Stimulated activated CD8-positive, alpha-beta memory T cell treated with anti-CD3 and anti-CD28 coated beads, Interleukin-7, amount 100 ng/mL, for 48 hours (primary cell): ENCODE results near the gene KRT4.
"Not testable (repeated sequence)": the region's sequence is repeated elsewhere in the genome, so short reads cannot be mapped to it uniquely, and the experiment has no call there.

Source experiments
- DNase-seq, 2 donors: peaks; one replicate each; pipeline ENCODE4 v3.0.0-alpha.2; 2020; ENCODE audit warnings: low read depth in 1 of 2; ENCODE audit errors: extremely low read depth in 1 of 2

Gene KRT4

DNA sequence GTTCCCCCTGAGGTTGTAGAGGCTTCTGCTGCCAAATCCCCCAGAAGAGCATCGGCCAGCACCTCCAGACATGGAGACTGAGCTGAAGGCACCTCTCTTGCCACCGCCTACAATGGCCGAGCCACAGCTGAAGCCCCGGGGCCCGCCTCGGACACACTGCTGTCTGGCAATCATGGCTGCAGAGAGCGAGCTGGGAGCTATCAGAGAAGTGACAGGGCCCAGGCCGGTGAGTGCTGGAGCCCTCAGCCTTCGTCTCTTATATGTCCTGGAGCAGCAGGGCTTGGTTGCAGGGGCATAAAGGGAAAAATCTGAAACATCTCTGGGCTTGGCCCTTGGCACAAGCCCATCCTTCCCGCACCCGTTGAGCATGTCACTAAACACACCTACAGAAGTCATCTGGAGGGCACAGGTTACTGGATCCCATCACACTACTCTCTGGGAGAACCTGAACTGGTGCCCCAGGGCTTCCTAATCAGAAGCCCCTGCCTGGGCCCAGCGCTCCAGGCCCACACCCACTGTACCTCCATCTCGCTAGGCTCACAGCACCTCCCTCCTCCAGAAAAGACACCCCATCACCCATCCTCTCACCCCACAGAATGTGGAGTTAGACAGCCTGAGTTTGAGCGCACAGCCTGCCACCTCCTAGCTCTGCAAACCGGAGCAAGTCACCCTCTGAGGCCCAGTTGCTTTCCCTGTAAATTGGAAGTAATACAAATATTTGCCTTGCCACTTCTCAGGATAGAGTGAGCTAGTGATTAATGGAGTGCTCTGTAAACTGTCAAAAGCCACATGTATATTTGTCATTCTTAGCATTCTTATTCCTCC, at the start of gene KRT4:
TSS of gene KRT4 (minus strand) at position 232 of the 825 bp plus-strand sequence. CDS start at position 174, 58 bp downstream.
- no peak for DNase-seq

DNA sequence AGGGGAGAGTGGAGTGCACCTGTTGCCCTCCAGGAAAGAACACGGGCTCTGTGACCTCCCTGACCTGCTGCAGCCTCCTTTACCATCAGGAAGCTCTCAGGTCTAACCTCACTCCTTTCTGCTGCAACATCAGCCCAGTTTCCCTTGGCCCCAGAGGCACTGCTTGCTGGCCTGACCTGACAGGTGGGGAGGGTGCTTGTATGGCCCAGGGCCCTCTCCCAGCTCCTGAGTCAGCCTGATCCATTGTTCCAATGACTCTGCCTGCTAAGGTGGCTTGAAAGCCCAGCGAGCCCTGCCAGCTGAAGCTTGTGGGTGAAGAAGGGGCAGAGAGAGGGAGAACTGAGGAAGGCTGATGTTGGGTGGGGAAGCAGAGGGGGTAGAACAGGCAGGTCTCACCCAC, 48.1 kb upstream of the KRT4 start:
- no peak for DNase-seq

DNA sequence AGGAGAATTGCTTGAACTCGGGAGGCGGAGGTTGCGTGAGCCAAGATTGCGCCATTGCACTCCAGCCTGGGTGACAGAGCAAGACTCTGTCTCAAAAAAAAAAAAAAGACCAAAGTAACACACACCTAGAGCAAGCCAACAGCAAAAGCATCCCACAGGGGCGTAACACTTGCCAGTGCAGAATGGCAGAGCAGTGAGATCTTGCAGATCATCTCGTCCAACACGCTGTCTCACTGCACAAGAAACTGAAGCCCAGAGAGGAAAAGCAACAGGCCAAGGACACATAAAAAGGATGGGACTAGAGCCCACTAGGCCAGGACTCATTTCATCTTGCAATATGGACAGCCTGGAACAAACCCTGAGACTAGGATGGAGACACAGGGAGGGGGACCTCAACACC, 47.6 kb upstream of the KRT4 start:
- DNase-seq, result no peak

DNA sequence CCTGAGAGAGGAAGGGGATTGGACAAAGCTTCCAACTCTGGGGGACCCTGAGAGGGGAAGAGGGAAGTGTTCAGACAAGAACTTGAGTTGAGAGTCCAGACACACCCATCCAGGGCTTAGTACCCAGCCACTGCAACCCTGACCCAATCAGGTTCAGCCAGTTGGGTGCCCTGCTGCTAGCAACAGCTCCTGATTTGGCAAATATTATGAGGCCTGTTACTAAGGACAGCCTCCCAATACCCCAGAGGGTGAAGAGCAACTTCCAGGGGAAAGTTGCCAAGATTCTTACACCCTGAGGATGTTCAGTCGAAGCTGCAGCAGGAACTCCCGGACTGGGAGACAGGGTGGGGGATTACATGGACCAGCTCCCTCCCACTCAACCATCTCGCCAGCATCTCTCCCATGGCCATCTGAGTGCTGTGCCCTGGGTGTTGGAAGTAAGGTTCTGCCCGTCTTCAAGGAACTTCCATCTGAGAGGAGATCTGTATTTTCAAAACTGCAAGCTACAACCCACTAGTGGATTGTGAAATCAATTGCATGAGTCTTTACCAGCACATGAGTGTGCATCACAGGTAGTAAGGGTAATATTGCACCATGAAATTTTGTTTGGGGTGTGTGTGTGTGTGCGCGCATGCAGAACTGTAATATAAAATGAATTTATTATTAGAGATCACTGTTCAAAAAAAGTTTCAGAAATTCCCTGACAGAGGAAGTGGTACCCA, 46.3 kb upstream of the KRT4 start:
- DNase-seq, result no peak

DNA sequence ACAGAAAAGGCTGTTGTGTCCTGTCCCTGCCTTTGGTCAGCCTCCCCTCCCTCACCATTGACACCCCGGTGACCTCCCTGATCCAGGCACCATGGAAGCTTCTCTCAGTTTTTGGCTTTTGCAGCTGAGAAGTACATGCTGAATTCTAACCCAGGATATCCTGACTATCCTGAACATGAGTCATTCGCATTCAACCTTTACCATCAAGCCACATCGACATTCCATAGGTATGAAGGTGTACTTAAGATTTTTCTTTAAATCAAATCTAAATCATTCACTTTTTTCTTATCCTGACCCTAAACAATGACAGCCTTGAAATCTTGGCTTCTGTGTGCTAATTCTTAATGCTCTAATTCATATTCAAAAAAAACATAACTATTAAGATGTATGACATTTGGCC, 43.6 kb upstream of the KRT4 start:
- no peak for DNase-seq

DNA sequence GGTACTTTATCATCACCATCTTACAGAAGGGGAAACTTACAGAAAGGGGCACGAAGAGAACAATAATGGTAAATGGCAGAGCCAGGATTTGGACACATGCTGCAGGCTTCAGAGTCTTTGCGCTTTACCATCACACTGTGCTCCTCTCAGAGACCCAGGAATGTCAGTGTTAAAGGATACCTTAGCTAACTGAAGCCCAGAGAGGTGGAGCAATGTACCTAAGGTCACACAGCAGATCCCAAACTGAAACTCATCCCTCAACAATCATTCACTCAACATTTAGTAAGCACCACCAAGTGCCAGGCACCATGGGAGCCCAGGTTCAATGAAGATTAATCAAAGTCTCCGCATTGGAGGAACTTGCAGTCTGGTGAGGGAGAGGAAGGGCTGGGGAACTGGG, 42.9 kb upstream of the KRT4 start:
- DNase-seq, result no peak

DNA sequence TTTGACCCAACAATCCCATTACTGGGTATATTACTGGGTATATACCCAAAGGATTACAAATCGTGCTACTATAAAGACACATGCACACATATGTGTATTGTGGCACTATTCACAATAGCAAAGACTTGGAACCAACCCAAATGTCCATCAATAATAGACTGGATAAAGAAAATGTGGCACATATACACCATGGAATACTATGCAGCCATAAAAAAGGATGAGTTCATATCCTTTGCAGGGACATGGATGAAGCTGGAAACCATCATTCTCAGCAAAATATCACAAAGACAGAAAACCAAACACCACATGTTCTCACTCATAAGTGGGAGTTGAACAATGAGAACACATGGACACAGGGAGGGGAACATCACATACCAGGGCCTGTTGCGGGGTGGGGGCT, 42.2 kb upstream of the KRT4 start:
- DNase-seq, result not testable (repeated sequence)

DNA sequence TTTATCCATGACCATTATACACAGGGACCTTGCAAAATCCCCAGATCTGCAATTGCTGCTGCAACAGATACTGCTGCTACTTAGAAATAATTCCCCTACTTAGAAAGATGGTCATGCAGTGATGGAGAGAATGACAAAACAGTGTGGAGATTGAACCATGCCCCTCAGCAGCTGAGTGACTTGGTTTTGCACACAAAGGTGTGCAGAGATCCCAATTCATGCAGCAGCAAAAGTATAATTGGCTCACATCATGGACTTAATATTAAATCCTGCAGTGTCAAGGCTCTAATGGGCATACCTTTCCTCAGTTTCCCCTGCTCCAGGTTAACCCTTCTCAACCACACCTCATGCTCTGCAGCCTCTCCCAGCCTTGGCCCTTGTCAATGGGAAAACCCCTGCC, 37.9 kb upstream of the KRT4 start:
- DNase-seq, result no peak

DNA sequence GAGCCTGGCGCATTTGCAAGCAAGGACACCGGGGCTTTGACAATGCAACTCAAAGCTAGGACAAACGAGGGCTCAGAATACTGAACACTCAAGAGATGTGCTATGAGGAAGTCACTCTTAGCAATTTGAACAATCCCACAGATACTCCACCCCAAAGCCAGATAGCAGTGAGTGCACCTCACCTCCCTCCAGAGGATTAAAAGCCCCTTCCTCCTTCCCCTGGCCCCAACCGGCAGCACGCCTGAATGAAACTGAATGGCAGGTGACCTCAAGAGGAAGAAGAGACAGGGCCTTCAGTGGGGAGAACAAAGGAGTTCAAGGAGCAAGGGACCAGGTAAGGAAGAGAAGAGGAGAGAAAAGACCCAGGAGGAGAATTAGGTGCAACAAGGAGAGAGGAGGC, 36.8 kb upstream of the KRT4 start:
- DNase-seq, result no peak

DNA sequence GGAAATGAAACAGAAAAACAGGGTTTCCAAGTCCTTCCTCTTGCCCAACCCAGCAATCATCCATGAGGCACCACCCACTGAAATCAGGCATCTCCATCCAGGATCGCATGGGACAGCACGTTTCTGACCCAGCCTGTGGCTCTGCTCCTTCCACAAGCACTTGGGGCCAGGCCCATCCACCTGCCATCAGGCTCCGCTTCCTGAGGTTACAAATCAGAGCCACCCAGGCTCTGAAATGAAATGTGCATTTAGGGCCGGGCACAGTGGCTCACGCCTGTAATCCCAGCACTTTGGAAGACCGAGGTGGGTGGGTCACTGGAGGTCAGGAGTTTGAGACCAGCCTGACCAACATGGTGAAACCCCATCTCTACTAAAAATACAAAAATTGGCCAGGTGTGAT, 35.6 kb upstream of the KRT4 start:
- DNase-seq, result no peak

DNA sequence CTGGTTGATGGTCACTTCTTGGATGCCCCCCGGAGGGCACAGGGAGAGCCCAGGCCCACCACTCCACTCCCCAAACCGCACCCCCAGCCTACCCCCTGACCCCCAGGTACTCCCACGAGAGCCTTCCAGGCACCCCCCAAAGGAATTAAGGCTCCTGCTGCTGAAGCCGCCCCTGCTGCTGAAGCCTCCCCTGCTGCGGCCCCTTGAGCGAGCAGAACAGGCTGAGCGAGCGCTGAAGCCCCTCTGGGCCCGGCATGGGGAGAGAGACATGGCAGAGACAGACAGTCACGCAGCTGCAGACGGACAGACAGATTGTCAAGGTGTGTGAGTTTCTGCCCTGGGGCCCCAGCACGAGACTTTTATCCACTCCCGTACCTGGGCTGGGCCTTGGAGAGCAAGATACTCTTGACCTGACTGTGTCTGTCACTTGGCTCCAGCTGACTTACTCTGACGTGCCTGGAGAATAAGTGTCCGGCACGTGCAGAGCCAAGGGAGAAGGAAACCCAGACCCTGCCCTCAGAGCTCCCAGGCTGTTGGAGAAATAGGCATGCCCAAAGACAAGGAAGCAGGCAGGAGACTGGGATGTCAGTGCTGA, 34.8 kb upstream of the KRT4 start, which contains the start of gene KRT78:
TSS of gene KRT78 (minus strand) at position 334 of the 595 bp plus-strand sequence. CDS start at position 270, 64 bp downstream.
- no peak for DNase-seq

DNA sequence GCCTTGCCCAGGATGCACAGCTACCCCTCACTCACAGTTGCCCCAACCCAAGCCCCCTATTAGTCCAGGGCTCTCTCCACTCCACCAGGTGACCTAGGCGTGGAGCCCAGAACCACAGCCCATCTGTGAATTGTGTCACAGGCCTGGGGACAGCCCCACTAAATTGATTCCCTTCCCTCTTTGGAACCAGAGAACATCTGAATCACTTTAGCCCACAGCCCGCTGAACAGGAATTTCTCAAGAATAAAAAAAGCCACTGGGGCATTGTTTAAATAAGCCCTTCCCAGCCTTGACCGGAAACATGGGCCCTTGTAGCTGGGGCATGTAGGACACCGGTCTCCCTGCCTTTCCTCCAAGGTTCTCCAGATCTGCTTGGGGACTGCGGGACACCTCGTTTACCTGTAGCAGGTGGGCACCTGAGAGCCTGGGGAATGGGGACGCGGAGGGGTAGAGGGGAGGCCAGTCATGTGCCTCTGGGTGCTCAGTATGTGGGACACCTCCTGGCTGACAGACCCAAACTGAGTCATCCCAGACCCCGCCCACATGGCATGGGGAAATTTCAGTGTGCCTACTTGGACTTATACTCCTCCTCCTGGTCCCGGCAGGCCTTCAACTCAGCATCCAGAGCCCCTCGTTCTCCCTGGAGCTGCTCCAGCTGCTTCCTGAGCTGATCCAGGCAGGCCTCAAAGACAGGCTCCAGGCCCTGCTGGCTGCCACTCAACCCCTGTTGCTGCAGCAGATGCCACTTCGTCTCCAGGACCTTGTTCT, 33.6 kb upstream of the KRT4 start:
- DNase-seq, result no peak

DNA sequence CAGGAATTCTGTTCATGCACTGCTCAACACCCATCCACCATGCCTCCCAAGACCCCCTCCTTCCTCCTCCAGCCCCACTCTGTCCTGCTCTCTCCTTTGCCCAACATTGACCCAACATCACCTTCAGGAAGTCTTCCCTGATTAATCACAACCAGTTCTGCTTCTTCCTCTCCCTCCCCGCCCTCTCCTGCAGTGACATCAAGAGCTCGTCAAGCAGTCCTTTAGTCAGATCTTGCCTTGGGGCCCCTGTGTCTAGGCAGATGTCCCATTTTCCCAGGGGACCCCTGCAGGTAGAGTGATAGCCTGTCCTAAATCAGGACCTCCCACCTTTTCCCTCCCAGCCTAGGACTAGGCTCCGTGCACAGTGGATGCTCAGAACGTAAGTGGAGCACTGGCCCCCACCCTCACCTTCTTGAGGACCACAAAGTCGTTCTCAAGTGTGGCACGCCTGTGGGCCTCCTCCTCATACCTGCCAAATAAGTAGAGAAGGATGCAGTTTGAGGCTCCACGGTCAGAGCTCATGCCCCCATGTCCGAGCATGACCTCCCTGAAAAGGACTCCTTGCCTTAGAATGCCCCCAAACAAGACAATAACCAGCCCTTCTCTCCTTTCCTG, 32.5 kb upstream of the KRT4 start:
- no peak for DNase-seq

DNA sequence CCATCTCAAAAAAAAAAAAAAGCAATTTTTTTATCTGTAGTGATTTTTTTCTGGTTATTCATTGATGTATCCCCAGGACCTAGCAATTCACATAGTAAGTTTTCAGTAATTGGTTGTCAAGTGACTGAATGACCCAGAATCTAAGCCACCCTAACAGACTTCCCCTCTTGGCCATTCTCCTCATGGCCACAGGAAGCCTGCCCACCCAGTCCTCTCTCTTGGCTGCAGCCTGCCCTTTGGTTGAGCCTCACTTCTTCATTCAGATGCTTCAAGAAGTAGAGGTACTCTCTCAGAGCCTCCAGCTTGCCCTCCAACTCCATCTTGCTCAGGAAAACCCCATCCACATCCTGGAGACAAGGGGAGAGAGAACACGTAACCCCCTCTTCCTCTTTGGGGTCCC, 32.0 kb upstream of the KRT4 start:
- DNase-seq, result no peak

DNA sequence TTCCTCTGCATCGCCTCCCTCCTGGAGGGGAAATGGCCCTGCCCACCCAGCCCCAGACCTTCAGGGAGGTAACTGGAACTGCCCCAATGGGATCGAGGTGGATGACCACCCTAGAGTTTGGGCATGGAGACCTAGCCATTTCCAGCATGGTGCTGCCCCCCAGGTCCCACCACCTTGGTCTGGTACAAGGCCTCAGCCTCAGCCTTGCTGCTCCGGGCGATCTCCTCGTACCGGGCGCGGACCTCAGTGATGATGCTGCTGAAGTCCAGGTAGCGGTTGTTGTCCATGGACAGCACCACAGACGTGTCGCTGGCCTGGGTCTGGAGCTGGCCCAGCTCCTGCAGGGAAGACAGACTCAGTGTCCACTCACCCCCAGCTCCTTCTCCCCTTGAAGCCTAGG, 30.5 kb upstream of the KRT4 start:
- no peak for DNase-seq

DNA sequence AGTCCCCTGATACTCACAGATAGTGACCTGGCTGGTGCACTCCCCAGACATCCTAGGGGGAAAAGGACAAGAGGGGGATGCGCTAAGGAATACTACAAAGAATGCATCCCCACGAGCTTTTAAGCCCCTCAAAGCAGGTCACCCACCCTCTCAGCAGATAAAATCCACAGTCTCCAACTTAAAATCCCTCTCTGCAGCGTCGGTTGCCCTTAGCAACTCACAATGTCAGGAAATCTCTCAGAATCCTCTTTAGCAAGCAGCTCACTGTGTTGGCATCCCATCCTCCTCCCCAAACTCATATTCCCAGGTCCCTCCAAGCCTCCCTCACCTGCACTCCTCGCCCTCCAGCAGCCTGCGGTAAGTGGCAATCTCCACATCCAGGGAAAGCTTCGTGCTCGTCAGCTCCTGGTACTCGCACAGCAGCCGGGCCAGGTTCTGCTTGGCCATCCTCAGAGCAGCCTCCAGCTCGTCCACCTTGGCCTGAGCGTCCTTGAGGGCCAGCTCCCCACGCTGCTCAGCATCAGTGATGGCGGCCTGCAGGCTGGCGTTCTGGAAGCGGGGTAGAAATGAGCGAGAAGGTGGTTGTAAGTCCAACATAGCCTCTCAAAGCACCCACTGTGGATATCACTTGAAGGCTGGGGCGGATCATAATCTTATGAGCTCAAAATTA, 25.7 kb upstream of the KRT4 start:
- DNase-seq, result no peak

DNA sequence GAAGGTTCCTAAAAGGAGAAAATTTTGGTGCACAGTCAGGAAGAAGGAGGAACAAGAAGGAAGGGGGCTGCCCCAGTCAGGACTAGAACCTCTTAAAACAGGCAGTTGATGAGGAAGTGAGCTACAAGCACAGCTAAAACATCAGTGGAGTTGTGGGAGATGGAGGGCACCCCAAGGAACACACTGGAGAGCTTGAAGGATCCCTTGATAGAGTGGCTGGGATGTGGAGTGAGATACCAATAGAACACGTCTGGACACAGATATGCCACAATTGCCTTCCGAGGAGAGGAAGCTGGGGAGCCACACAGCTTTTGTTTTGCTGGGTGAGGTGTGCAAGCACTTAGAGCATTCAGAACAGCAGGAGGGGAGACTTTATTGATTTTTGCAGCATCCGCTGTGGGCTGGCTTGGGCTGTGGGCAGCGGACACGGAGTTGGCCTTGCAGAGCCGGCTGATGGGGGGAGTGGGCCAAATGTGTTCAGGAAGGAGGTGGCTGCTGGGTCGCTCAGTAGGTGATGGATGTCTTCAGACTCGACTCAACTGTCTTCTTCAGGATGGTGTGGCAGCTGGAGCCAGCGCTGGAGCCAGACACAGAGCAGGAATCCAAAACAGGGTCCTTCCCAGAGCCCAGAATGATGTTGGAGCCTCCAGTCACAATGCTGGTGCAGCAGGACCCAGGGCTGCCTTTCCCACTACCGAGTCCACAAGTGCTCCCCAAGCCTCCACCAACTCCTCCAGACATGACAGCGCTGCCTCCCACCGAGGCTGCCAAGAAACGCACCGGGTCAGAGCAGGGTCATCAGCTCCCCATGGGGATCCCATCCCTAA, 24.9 kb upstream of the KRT4 start:
- DNase-seq, result no peak

DNA sequence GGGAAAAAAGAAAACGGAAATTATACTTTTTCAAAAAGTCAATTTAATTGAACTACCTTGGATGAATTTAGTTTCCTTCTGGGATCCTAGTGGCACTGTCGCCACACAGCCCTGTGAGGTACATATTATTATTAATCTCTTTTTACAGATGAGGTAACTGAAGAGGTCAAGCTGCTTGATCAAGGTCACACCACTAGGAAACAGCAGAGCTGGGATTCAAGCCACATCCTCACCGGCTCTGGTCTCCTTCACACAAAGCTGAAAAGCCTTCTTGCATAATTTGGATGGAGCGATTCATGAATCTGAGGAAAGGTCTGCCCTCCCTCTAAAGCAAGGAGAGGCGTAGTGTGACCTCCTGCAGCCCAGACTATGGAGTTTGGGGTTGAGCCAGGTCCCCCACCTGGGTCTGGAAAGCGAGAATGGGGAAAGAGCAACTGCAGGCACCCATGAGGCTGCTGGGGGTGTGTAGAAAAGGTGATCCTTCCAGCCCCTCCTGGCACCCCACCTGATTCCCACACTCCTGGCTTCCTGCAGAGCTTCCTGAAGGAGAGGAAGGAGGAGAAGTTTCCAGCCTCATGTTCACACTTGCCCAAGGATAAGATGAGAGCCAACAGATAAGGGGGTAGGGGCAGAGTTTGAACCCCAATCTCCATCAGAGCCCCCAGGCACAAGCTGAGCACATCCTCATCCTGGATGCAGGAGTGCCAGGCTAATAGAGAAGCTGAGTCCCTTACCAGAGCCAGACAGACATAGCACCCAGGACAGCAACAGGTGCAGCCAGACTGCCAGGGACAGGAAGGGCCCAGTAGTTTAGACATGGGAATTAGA, 24.1 kb upstream of the KRT4 start:
- no peak for DNase-seq

DNA sequence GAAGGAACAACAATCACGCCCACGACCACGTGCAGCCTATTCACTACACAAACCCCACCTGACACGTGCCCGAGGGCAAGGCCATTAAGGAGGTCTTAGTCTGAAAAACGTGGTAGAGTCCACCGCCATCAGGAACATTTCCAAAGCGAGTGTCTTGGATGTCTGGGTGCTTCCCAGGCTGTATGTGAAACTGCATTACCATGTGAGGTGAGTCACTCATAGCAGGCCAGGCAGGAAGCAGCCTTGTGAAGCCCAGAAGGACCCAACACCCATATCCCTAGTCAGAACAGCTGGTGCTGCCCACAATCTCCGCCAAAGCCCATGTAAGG, 23.5 kb upstream of the KRT4 start:
- no peak for DNase-seq
